Measurements from ENCODE around the gene PDE6G. TPM values are rescaled to one million over a fixed set of nuclear protein-coding genes. Genes with fewer than 3 reads are reported as not detected.

The PDE6G gene
- total and polyA plus RNA-seq, 2 experiments from 2014 or later, result 5.5 to 9.0 TPM

DNA sequence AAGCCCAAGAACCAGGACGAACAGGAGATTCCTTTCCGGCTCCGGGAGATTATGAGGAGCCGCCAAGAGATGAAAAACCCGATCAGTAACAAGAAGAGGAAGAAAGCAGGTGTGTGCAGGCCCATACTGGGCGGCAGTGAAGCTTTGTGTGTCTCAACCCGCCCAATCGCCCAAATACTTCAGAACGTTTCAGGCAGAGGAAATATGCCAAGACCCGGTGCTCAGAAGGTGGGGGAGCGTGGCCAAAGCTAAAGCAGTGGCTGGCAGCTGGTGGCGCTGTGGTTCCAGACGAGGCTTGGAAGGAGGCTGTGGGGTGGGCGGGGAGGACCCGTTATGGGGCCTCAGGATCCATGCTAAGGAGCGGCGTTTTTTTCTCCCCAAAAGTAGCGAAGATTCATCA, 11.4 kb upstream of the PDE6G start:
- peak overlapping the region; percentile 99 for H3K4me2 ChIP-seq
- peak; percentile 63 for DNase-seq (ENCODE audit: low spot score)

More for the DNA sequence above, 11.4 kb upstream of the PDE6G start:
- ATAC-seq, result peak; percentile 5; the same call in 1 of the 3 replicates
- Mint-ChIP-seq H3K4me1 (peaks cover 25% of the 10 kb centered on the region), H3K9me3 (no peaks in the 10 kb centered on the region), H3K27me3 (ENCODE audit: insufficient read depth, low read depth, poor library complexity) (peaks cover 27% of the 10 kb centered on the region), H3K36me3 (ENCODE audit: low read depth) (peaks cover 74% of the 10 kb centered on the region), H3K27ac (peak overlapping the region; percentile 70; the same call in 1 of the 2 replicates), H3K4me3 (peak overlapping the region; percentile 98)
- Histone ChIP-seq H3K4me1 (ENCODE audit: insufficient read depth) (peaks cover 12% of the 10 kb centered on the region), H3K36me3 (ENCODE audit: insufficient read depth) (peaks cover 17% of the 10 kb centered on the region), H3K79me2 (replicated peaks; ENCODE audit: insufficient read depth) (peaks cover 41% of the 10 kb centered on the region), H3K4me3 (peak overlapping the region; percentile 99), H2AFZ (no peak overlapping the region), H4K20me1 (replicated peaks; ENCODE audit: insufficient read depth) (peaks cover 12% of the 10 kb centered on the region), H3K27ac (ENCODE audit: low read depth) (peak overlapping the region; percentile 66; the same call in 1 of the 2 replicates), H3K9me2 (ENCODE audit: insufficient read depth) (no peaks in the 10 kb centered on the region), H3K27me3 (ENCODE audit: insufficient read depth) (no peaks in the 10 kb centered on the region), H3F3A (replicated peaks; ENCODE audit: low read depth) (peaks cover 27% of the 10 kb centered on the region)
- no peak for TF ChIP-seq NANOG (IDR thresholded peaks at IDR 0.05; ENCODE audit: borderline replicate concordance)
- no peak for TF ChIP-seq ZNF331 (CRISPR knock-in tag; IDR thresholded peaks at IDR 0.05; ENCODE audit: low read depth)
- TF ChIP-seq, protein P1, sequence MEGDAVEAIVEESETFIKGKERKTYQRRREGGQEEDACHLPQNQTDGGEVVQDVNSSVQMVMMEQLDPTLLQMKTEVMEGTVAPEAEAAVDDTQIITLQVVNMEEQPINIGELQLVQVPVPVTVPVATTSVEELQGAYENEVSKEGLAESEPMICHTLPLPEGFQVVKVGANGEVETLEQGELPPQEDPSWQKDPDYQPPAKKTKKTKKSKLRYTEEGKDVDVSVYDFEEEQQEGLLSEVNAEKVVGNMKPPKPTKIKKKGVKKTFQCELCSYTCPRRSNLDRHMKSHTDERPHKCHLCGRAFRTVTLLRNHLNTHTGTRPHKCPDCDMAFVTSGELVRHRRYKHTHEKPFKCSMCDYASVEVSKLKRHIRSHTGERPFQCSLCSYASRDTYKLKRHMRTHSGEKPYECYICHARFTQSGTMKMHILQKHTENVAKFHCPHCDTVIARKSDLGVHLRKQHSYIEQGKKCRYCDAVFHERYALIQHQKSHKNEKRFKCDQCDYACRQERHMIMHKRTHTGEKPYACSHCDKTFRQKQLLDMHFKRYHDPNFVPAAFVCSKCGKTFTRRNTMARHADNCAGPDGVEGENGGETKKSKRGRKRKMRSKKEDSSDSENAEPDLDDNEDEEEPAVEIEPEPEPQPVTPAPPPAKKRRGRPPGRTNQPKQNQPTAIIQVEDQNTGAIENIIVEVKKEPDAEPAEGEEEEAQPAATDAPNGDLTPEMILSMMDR (conservative IDR thresholded peaks at IDR 0.05; ENCODE audit: low read depth in 2 of 2), result peak; percentile 43 to 65
- TF ChIP-seq EZH2 (IDR thresholded peaks at IDR 0.05; ENCODE audit: low read depth, unreplicated experiment), result no peak
- no peak for TF ChIP-seq EZH2phosphoT487 (IDR thresholded peaks at IDR 0.05; ENCODE audit: unreplicated experiment)
- no peak for TF ChIP-seq ZNF114 (CRISPR knock-in tag; IDR thresholded peaks at IDR 0.05)
- TF ChIP-seq, protein P2, sequence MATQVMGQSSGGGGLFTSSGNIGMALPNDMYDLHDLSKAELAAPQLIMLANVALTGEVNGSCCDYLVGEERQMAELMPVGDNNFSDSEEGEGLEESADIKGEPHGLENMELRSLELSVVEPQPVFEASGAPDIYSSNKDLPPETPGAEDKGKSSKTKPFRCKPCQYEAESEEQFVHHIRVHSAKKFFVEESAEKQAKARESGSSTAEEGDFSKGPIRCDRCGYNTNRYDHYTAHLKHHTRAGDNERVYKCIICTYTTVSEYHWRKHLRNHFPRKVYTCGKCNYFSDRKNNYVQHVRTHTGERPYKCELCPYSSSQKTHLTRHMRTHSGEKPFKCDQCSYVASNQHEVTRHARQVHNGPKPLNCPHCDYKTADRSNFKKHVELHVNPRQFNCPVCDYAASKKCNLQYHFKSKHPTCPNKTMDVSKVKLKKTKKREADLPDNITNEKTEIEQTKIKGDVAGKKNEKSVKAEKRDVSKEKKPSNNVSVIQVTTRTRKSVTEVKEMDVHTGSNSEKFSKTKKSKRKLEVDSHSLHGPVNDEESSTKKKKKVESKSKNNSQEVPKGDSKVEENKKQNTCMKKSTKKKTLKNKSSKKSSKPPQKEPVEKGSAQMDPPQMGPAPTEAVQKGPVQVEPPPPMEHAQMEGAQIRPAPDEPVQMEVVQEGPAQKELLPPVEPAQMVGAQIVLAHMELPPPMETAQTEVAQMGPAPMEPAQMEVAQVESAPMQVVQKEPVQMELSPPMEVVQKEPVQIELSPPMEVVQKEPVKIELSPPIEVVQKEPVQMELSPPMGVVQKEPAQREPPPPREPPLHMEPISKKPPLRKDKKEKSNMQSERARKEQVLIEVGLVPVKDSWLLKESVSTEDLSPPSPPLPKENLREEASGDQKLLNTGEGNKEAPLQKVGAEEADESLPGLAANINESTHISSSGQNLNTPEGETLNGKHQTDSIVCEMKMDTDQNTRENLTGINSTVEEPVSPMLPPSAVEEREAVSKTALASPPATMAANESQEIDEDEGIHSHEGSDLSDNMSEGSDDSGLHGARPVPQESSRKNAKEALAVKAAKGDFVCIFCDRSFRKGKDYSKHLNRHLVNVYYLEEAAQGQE (IDR thresholded peaks at IDR 0.05; ENCODE audit: unreplicated experiment), result no peak

All from GM23338 (cell line).